ENCODE results near the gene DMBX1.

Gene DMBX1

GRCh38 chr1:46526691-46527291, 37.2 kb downstream of the DMBX1 start:
- DNase-seq: no peak

- DNase-seq: peak; percentile 64
Observed at GRCh38 chr1:46527474-46528296, 38.0 kb downstream of the DMBX1 start.

GRCh38 chr1:46528297-46528955, 38.8 kb downstream of the DMBX1 start:
- DNase-seq: no peak

- no peak for DNase-seq
Observed at GRCh38 chr1:46529031-46529630, 39.5 kb downstream of the DMBX1 start.

GRCh38 chr1:46530311-46530710, 40.7 kb downstream of the DMBX1 start:
- DNase-seq: no peak

- DNase-seq: no peak
Observed at GRCh38 chr1:46530791-46531409, 41.3 kb downstream of the DMBX1 start.

- DNase-seq: no peak
Observed at GRCh38 chr1:46532095-46532494, 42.5 kb downstream of the DMBX1 start.

GRCh38 chr1:46532498-46533178, 43.0 kb downstream of the DMBX1 start:
- peak; percentile 41 for DNase-seq

- DNase-seq: no peak
Observed at GRCh38 chr1:46533179-46533864, 43.7 kb downstream of the DMBX1 start.

GRCh38 chr1:46535063-46535462, 45.4 kb downstream of the DMBX1 start:
- no peak for DNase-seq

- no peak for DNase-seq
Observed at GRCh38 chr1:46536527-46536926, 46.9 kb downstream of the DMBX1 start.

GRCh38 chr1:46537651-46538050, 48.0 kb downstream of the DMBX1 start:
- no peak for DNase-seq

GRCh38 chr1:46538147-46538546, 48.5 kb downstream of the DMBX1 start:
- DNase-seq: no peak
